ENCODE measurements around the gene NDOR1. TPM values are rescaled to one million over a fixed set of nuclear protein-coding genes. Genes with fewer than 3 reads are reported as not detected.

NDOR1 gene
- total RNA-seq, 2 donors from 2014 or later, result 17.1 to 22.7 TPM

GRCh38 chr9:137228506-137228967, 23.0 kb downstream of the NDOR1 start:
- Histone ChIP-seq H3K27me3 (peaks cover 0 to 16% of the 10 kb centered on the region in 2 donors), H3K27ac (no peak overlapping the region), H3K4me3 (no peak overlapping the region), H3K36me3 (replicated peaks in 1 of 2; ENCODE audit: insufficient read depth in 1 of 2, low read depth in 2 of 2) (no peaks in the 10 kb centered on the region), H3K9me3 (no peaks in the 10 kb centered on the region), H3K4me1 (peaks cover 29% of the 10 kb centered on the region)
- TF ChIP-seq POLR2A (IDR thresholded peaks at IDR 0.05), result no peak
- TF ChIP-seq, protein P1, sequence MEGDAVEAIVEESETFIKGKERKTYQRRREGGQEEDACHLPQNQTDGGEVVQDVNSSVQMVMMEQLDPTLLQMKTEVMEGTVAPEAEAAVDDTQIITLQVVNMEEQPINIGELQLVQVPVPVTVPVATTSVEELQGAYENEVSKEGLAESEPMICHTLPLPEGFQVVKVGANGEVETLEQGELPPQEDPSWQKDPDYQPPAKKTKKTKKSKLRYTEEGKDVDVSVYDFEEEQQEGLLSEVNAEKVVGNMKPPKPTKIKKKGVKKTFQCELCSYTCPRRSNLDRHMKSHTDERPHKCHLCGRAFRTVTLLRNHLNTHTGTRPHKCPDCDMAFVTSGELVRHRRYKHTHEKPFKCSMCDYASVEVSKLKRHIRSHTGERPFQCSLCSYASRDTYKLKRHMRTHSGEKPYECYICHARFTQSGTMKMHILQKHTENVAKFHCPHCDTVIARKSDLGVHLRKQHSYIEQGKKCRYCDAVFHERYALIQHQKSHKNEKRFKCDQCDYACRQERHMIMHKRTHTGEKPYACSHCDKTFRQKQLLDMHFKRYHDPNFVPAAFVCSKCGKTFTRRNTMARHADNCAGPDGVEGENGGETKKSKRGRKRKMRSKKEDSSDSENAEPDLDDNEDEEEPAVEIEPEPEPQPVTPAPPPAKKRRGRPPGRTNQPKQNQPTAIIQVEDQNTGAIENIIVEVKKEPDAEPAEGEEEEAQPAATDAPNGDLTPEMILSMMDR (IDR thresholded peaks at IDR 0.05), result no peak
- intact Hi-C loops (cut with DNase I), result no loop called here
- DNase-seq (no peak), ATAC-seq (no peak)
- WGBS, 2 donors, result 39% methylated on average over 26 of the region's 29 CpGs; no CpG with 5 or more reads in 1 of the 2 donors

GRCh38 chr9:137228968-137229896, 23.7 kb downstream of the NDOR1 start:
- DNase-seq (no peak), ATAC-seq (no peak)
- no peaks in the 10 kb centered on the region for H3K36me3 ChIP-seq (replicated peaks in 1 of 2; ENCODE audit: insufficient read depth in 1 of 2, low read depth in 2 of 2)
- peaks cover 0 to 18% of the 10 kb centered on the region in 2 donors for H3K27me3 ChIP-seq
- TF ChIP-seq, protein P1 (IDR thresholded peaks at IDR 0.05), result no peak
- TF ChIP-seq POLR2A (IDR thresholded peaks at IDR 0.05), result no peak
- H3K9me3 ChIP-seq, result no peaks in the 10 kb centered on the region
- H3K4me1 ChIP-seq, result peaks cover 23% of the 10 kb centered on the region
- H3K27ac ChIP-seq, result no peak overlapping the region
- no peak overlapping the region for H3K4me3 ChIP-seq
- intact Hi-C loops (cut with DNase I), result no loop called here
- 61 to 70% methylated on average over 21 to 26 of the region's 27 CpGs for WGBS, 2 donors

GRCh38 chr9:137229903-137230704, 24.6 kb downstream of the NDOR1 start:
- Histone ChIP-seq H3K4me1 (peaks cover 22% of the 10 kb centered on the region), H3K9me3 (no peaks in the 10 kb centered on the region), H3K27ac (no peak overlapping the region), H3K36me3 (replicated peaks in 1 of 2; ENCODE audit: insufficient read depth in 1 of 2, low read depth in 2 of 2) (no peaks in the 10 kb centered on the region), H3K4me3 (no peak overlapping the region), H3K27me3 (peaks cover 0 to 20% of the 10 kb centered on the region in 2 donors)
- ATAC-seq, result no peak
- intact Hi-C loops (cut with DNase I), result loop anchor here (5.0 kb wide), 2 partner anchors 38 to 113 kb away; no protein-coding TSS in a partner anchor
- 54 to 65% methylated on average over 10 to 29 of the region's 31 CpGs for WGBS, 2 donors
- no peak for TF ChIP-seq POLR2A (IDR thresholded peaks at IDR 0.05)
- TF ChIP-seq, protein P1 (IDR thresholded peaks at IDR 0.05), result no peak
- DNase-seq, result no peak

DNA sequence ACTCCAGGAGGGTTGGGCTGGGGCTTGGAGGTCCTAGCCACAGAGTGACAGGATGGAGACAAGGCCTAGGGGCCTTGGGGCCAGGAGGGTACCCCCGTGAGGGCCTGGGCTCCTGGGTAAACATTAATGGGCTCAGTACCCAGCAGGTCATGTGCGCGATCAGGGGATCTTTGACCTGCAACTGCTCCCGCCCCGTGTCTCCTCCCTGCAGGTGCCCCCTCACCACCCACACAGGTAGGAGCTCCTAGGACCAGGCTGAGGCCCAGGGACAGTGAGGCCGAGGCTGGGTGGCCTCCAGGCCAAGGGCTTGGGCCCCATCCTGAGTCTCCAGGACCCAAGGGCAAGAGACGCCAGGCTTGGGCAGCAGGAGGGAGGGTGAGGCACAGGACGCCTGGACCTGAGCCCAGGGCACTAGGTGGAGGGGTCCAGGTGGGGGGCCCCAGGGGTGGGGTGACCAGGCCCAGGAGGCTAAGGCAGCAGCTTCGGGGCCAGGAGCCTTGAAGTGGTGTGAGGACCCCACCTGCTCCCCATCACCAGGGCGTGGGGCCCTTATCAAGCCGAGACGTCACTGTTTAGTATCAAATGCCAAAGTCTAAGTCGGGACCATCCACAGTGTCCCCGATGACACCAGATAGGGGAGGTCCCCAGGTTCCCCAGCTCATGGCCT, 25.3 kb downstream of the NDOR1 start, which contains the start of gene SLC34A3:
Gene SLC34A3 (plus strand): TSS at position 197 of the 667 bp plus-strand sequence. CDS start 802 bp downstream, outside the sequence.
- intact Hi-C loops (cut with DNase I), result loop anchor here (5.0 kb wide), 2 partner anchors 39 to 114 kb away; no protein-coding TSS in a partner anchor
- peaks cover 0 to 24% of the 10 kb centered on the region in 2 donors for H3K27me3 ChIP-seq

More for the DNA sequence above, 25.3 kb downstream of the NDOR1 start, which contains the start of gene SLC34A3:
- no peaks in the 10 kb centered on the region for H3K9me3 ChIP-seq
- 63 to 68% methylated on average over 7 to 14 of the region's 14 CpGs for WGBS, 2 donors
- peaks cover 23% of the 10 kb centered on the region for H3K4me1 ChIP-seq
- TF ChIP-seq, protein P1 (IDR thresholded peaks at IDR 0.05), result no peak
- TF ChIP-seq POLR2A (IDR thresholded peaks at IDR 0.05), result no peak
- DNase-seq, result no peak
- H3K4me3 ChIP-seq, result no peak within 1 kb of the TSS
- no peak within 1 kb of the TSS for H3K27ac ChIP-seq
- ATAC-seq, result no peak
- H3K36me3 ChIP-seq (replicated peaks in 1 of 2; ENCODE audit: insufficient read depth in 1 of 2, low read depth in 2 of 2), result no peaks in the 10 kb centered on the region
